ENCODE data around the gene OCLN.
"Not testable (repeated sequence)": the region's sequence is repeated elsewhere in the genome, so short reads cannot be mapped to it uniquely, and the experiment has no call there.

The OCLN gene

DNA sequence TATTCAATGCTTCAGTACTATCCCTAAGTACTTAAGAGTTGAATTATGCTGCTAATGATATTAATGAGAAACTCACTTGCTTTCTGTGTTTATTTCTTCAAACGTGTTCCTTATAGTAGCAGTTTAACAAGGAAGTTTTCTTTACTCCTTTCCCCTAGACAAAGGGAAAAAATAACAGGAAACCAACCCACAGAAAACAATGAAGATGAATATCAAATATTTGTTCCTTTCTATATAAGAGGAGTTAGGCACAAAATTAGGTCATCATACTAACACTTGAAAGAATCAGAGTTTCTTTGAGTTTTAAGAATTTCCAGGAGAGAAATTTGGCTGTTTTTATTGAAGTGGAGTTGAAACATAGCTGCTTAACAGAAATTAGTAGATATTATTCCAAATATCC, 15.4 kb upstream of the OCLN start:
- TF ChIP-seq, protein P1, sequence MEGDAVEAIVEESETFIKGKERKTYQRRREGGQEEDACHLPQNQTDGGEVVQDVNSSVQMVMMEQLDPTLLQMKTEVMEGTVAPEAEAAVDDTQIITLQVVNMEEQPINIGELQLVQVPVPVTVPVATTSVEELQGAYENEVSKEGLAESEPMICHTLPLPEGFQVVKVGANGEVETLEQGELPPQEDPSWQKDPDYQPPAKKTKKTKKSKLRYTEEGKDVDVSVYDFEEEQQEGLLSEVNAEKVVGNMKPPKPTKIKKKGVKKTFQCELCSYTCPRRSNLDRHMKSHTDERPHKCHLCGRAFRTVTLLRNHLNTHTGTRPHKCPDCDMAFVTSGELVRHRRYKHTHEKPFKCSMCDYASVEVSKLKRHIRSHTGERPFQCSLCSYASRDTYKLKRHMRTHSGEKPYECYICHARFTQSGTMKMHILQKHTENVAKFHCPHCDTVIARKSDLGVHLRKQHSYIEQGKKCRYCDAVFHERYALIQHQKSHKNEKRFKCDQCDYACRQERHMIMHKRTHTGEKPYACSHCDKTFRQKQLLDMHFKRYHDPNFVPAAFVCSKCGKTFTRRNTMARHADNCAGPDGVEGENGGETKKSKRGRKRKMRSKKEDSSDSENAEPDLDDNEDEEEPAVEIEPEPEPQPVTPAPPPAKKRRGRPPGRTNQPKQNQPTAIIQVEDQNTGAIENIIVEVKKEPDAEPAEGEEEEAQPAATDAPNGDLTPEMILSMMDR (IDR thresholded peaks at IDR 0.05; ENCODE audit: insufficient read depth, low read depth, low read length, missing control alignments): no peak
- DNase-seq (ENCODE audit: low read depth): no peak
- no peak overlapping the region for H3K4me3 ChIP-seq (ENCODE audit: low read depth, low read length)

DNA sequence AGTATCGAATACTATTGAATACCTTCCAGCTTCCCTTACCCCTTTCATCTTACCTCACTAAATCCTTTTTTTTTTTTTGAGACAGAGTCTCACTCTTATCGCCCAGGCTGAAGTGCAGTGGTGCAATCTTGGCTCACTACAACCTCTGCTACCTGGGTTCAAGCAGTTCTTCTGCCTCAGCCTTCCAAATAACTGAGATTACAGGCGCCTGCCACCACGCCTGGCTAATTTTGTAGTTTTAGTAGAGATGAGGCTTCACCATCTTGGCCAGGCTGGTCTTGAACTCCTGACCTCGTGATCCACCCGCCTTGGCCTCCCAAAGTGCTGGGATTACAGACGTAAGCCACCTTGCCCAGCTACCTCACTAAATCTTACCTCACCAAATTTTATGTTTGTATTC, 14.3 kb upstream of the OCLN start:
- DNase-seq (ENCODE audit: low read depth); H3K4me3 ChIP-seq (ENCODE audit: low read depth, low read length): not testable (repeated sequence)

DNA sequence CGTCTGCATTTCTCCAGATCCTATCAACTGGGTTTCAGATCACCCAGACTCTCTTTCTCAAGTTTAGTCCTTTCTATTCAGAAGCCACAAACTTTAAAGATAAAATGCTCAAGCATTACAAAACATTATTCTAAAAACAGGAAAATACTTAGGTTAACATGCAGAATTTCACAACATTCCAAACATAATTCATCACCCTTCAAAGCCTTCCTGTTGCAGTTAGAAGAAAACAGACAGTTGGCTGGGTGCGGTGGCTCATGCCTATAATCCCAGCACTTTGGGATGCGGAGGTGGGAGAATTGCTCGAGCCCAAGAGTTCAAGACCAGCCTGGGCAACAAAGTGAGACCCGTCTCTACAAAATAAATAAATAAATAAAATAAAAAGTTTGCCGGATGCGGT, 7.7 kb upstream of the OCLN start:
- TF ChIP-seq, protein P1 (IDR thresholded peaks at IDR 0.05; ENCODE audit: insufficient read depth, low read depth, low read length, missing control alignments): no peak
- DNase-seq (ENCODE audit: low read depth): no peak
- H3K4me3 ChIP-seq (ENCODE audit: low read depth, low read length): no peak overlapping the region

DNA sequence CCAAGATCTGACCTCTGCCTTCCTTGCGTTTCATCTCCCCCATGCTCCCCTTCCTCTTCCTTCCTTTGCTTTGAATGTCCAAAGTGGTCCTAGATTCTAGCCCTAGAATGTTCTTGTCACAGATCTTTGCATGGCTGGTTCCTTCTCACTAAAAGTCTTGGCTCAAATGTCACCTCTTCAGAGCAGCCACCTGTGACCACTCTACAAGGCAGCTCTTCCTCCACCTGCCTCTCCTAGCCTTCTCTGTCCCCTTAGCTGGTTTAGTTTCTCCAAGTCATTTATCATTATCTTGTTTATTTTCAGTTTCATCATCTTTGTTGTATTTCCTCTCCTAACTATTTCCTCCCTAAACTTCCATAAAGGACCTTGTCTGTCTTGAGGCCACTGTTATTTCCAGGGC, 7.1 kb upstream of the OCLN start:
- DNase-seq (ENCODE audit: low read depth): peak; percentile 20
- no peak overlapping the region for H3K4me3 ChIP-seq (ENCODE audit: low read depth, low read length)
- TF ChIP-seq, protein P1 (IDR thresholded peaks at IDR 0.05; ENCODE audit: insufficient read depth, low read depth, low read length, missing control alignments): no peak

DNA sequence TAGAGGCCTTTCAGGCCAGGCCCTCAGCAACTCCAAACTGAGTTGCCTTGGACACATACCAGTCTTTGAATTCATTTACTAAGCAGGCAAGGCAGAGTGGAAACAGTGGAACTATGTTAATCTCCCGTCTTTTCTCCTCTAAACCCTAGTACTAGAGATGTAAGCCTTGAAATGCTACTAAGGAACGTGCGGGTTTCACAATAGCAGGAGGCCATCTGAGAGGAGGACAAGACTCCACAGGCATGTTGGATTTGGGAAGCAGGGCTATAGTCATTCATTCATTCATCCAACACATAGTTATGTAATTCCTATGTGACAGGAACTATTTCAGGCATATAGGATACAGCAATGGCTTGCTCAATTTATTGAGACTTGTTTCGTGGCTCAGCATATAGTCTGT, 3.3 kb upstream of the OCLN start:
- no peak for DNase-seq (ENCODE audit: low read depth)
- H3K4me3 ChIP-seq (ENCODE audit: low read depth, low read length): no peak overlapping the region
- TF ChIP-seq, protein P1 (IDR thresholded peaks at IDR 0.05; ENCODE audit: insufficient read depth, low read depth, low read length, missing control alignments): no peak

DNA sequence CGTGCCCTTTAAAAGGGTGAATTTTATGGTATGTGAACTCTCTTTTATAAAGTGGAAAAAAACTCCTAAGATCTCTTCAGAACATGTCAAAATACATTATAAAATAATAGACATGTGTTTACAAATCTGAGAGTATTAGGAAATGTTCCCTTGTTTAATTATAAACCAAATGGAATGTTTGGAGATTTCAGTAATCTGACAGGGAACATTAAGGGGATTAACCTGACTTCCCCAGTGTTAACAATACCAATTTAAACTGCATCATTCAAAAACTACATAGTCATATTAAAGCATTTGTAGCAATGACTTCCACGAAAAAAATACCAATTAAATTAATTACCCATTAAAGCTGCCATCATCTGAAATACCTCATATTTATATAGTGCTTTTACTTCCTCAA, 1.6 kb upstream of the OCLN start:
- no peak for DNase-seq (ENCODE audit: low read depth)
- no peak overlapping the region for H3K4me3 ChIP-seq (ENCODE audit: low read depth, low read length)
- TF ChIP-seq, protein P1 (IDR thresholded peaks at IDR 0.05; ENCODE audit: insufficient read depth, low read depth, low read length, missing control alignments): no peak

DNA sequence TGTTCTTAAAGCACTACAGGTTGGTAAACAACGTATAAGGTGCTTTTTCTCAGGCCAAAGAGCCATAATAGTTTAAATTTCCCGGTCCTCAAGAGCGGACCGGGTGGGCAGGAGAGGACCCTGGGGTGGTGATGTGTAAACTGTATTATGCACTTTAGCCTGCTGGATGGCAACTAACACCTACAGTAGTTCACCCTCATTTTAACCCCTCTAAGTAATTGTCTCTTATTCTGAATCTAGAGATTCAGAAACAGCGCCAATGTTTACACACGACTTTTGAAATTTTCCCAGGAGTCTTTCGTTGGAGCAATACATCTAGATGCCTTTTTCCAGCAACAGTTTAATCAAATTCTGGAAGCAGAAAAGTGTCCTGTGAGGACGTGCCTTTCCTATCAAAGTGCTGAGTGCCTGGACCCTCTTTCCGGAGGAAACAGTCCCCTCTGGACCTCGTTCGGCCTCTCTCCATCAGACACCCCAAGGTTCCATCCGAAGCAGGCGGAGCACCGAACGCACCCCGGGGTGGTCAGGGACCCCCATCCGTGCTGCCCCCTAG, 676 bp upstream of the OCLN start:
- DNase-seq (ENCODE audit: low read depth): no peak
- peak overlapping the region; percentile 85 for H3K4me3 ChIP-seq (ENCODE audit: low read depth, low read length)
- TF ChIP-seq, protein P1 (IDR thresholded peaks at IDR 0.05; ENCODE audit: insufficient read depth, low read depth, low read length, missing control alignments): no peak
